Coronary artery (tissue), 2 donors: ENCODE measurements around the gene FAM83D.
A peak's percentile ranks its signal among the peaks of the same experiment; 100 is the strongest.

Experiments used
- DNase-seq: peaks from one replicate; pipeline ENCODE4 v3.0.0-alpha.2; 2017; ENCODE audit warnings: low spot score
- H3K27ac ChIP-seq, 2 donors: fragments of 200-600 bp; sonication (generic); one replicate each; pipeline ENCODE4 v1.5.1; 2016 to 2019
- H3K4me3 ChIP-seq: fragments of 200-600 bp; sonication (generic); 2 replicates; pipeline ENCODE4 v1.5.1; 2016; ENCODE audit warnings: mild to moderate bottlenecking, moderate library complexity
- CTCF ChIP-seq: fragments of 200-600 bp; sonication (generic); IDR thresholded peaks from one replicate; pipeline ENCODE4 v1.5.1; 2019; ENCODE audit warnings: antibody characterized with exemption

The FAM83D gene

GRCh38 chr20:38975539-38976120, 49.4 kb downstream of the FAM83D start:
- Histone ChIP-seq H3K4me3 (no peak overlapping the region), H3K27ac (peak overlapping the region in 1 of 2 donors; percentile 28)
- DNase-seq: no peak
- no peak for TF ChIP-seq CTCF

GRCh38 chr20:38979434-38979833, 53.2 kb downstream of the FAM83D start:
- no peak for TF ChIP-seq CTCF
- DNase-seq: no peak
- H3K4me3 ChIP-seq: no peak overlapping the region
- no peak overlapping the region for H3K27ac ChIP-seq

GRCh38 chr20:38979842-38980241, 53.6 kb downstream of the FAM83D start:
- Histone ChIP-seq H3K4me3 (no peak overlapping the region), H3K27ac (no peak overlapping the region)
- TF ChIP-seq CTCF: no peak
- DNase-seq: no peak

GRCh38 chr20:38982291-38982690, 56.1 kb downstream of the FAM83D start:
- Histone ChIP-seq H3K4me3 (no peak overlapping the region), H3K27ac (no peak overlapping the region)
- TF ChIP-seq CTCF: no peak
- DNase-seq: no peak

GRCh38 chr20:38985060-38985459, 58.8 kb downstream of the FAM83D start:
- no peak for TF ChIP-seq CTCF
- Histone ChIP-seq H3K27ac (peak overlapping the region; percentile 46 to 51), H3K4me3 (no peak overlapping the region)
- no peak for DNase-seq

- Histone ChIP-seq H3K4me3 (peak overlapping the region; percentile 32), H3K27ac (peak overlapping the region; percentile 51 to 76)
- DNase-seq: no peak
- TF ChIP-seq CTCF: no peak
Observed at GRCh38 chr20:38985603-38986170, 59.5 kb downstream of the FAM83D start.

- Histone ChIP-seq H3K4me3 (no peak overlapping the region), H3K27ac (peak overlapping the region; percentile 38 to 80)
- no peak for TF ChIP-seq CTCF
- DNase-seq: no peak
Observed at GRCh38 chr20:38986663-38987062, 60.4 kb downstream of the FAM83D start.
